Middle frontal gyrus (tissue), 1 donor: Measurements from ENCODE around the gene TMEM109.
"Not testable (repeated sequence)": the region's sequence is repeated elsewhere in the genome, so short reads cannot be mapped to it uniquely, and the experiment has no call there.

Experiments used
- DNase-seq: peaks from one replicate; pipeline ENCODE4 v3.0.0-alpha.2; 2015; ENCODE audit warnings: low spot score; ENCODE audit errors: extremely low spot score

Gene TMEM109

GRCh38 chr11:60909680-60910280, 4.2 kb upstream of the TMEM109 start:
- DNase-seq, result not testable (repeated sequence)

GRCh38 chr11:60910281-60910687, 3.7 kb upstream of the TMEM109 start:
- no peak for DNase-seq

GRCh38 chr11:60910711-60911380, 3.1 kb upstream of the TMEM109 start:
- DNase-seq, result no peak

- no peak for DNase-seq
These were observed 1.6 kb upstream of the TMEM109 start for GRCh38 chr11:60912223-60912850.

GRCh38 chr11:60912851-60913528, 968 bp upstream of the TMEM109 start:
- DNase-seq, result no peak

- DNase-seq, result no peak
These were observed 782 bp downstream of the TMEM109 start for GRCh38 chr11:60914633-60915247.

GRCh38 chr11:60915248-60915914, 1.4 kb downstream of the TMEM109 start:
- DNase-seq, result no peak

- DNase-seq, result no peak
These were observed 2.8 kb downstream of the TMEM109 start for GRCh38 chr11:60916669-60917206.

GRCh38 chr11:60917267-60917666, 3.3 kb downstream of the TMEM109 start:
- no peak for DNase-seq

- no peak for DNase-seq
These were observed 4.4 kb downstream of the TMEM109 start for GRCh38 chr11:60918251-60918938.

GRCh38 chr11:60918939-60919265, 4.9 kb downstream of the TMEM109 start:
- DNase-seq, result no peak

- DNase-seq, result no peak
These were observed 5.4 kb downstream of the TMEM109 start for GRCh38 chr11:60919320-60919719.

- DNase-seq, result no peak
These were observed 6.0 kb downstream of the TMEM109 start for GRCh38 chr11:60919956-60920355.

GRCh38 chr11:60921259-60921658, 7.3 kb downstream of the TMEM109 start:
- DNase-seq, result no peak

GRCh38 chr11:60921777-60922335, 7.9 kb downstream of the TMEM109 start:
- no peak for DNase-seq

GRCh38 chr11:60922906-60923305, 8.9 kb downstream of the TMEM109 start:
- no peak for DNase-seq

- DNase-seq, result peak; percentile 21
These were observed 9.4 kb downstream of the TMEM109 start for GRCh38 chr11:60923326-60923725.

- no peak for DNase-seq
These were observed 9.8 kb downstream of the TMEM109 start for GRCh38 chr11:60923800-60924109.

GRCh38 chr11:60924110-60924905, 10.3 kb downstream of the TMEM109 start, which contains the start of gene TMEM132A:
Gene TMEM132A (plus strand): TSS chr11:60924460. CDS start chr11:60924634, 174 bp downstream.
- peak; percentile 69 for DNase-seq
